ENCODE data around the gene R3HDM2.

Gene R3HDM2

DNA sequence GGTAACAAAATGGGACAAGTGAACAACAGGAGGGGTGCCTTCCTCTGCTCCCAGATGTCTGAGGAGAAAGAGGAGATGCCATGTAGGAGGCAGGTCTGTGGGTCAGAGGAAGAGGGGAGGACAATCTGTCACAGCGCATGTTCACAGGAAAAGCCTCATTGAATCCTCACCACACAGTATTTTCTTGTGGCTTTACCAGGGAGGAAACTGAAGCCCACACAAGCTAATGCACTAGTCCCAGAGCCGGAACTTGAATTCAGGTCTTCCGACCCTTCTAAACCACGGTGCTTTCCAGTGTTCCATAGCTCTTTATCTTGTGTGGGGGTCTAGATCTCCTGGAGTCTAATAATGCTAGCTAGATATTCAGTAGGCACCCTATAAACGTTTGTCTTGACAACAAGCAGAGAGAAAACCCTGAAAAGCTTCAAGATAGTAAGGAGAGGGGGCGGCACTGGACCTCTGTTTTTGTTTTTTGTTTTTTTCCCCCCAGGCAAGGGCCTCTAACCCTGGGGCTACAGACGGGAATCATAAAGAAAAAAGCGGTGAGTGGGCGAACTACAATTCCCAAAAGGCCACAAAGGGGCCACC, 201.7 kb downstream of the R3HDM2 start:
- DNase-seq (ENCODE audit: low read depth in 2 of 2) = no peak

DNA sequence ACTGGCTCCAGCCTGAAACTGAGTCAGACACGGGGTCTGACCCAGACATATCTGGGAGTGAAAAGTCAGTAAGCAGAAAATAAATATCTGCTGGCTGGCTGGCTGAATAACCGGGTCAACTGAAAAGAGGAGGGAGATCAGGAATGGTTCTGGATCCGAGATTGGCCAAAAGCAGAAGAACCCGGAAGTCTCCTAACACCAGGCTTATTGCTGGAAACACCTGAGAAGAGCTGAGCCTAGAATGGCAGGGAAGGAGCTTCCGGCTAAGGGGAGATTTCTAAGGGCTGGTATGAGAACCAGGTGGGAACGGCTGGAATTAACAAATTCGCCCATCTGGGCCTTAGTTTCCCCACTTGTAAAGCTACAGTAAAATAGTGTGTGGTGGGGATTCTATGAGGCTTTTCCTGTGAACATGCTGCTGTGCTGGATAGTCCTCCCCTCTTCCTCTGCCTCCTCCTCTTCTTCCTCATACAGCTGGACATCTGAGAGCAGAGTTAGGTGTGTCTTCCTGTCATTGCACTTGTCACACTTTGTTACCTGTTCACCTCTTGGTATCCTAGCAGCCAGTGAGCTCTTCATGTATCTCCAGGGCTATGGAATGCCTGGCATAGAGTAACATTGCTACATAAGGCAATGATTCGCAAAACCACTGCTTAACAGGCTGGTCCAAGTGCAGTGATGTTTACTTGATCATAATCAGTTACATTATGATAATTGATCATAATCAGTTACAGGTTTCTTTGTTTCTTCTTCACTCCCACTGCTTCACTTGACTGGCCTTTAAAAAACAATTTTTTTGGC, 203.3 kb downstream of the R3HDM2 start:
- no peak for DNase-seq (ENCODE audit: low read depth in 2 of 2)

DNA sequence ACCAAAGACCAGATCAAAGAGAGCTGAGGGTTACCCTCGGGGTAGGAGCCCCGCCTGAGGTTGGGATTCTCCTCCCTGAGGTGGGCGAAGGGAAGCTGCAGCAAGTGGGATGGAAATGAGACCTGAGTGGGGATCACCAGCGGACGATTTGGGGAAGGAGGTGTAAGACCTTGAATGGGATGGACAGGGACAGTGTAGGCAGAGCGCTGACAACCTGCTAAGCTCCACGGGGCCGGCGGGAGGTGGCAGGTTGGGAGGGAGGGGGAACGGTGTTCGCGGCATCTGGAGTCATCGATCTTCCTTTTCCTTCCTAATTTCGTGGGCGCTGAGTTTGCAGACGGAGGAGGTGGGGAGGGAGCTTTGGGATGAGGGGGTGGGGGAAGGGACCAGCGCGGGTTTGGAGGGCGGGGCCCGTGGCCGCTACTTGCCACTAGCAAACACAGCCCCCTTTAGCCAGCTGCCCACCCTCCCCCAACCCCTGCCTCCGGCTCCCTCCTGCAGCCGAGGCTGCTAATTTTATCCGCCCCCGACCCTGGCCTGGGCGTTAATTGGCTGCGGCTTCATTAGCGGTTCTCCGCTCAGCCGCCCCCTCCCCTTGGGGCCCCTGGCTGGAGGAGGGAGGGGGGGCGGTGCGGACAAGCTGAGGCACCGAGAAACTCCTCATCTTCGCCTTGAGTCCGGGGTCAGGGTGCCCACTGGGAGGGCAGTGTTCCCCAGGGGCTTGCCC, 204.1 kb downstream of the R3HDM2 start:
- DNase-seq (ENCODE audit: low read depth in 2 of 2) = no peak

DNA sequence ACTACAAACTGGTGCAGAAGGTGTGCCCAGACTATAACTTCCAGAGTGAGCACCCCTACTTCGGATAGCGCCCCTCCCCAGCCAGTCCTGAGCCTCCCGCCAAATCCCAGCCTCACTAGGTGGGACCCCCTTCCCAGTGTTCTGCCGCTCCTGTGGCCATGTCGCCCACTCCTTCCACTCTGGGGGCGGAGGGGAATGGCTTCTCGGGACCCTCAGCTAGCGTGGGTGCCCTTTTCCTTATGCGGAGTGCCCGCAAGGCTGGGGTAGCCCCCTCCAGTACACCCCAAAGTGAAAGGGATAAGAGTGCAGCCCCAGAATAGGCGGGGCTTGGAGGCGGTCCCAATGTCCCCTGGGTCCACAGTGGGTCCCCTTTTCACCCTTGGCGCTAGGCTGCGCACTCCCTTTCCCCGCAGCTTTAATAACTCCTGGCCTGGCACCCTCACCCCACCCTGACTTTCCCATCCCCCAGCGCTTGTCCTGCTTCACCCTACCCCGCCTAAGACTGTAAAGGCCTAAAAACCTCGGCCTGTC, 205.1 kb downstream of the R3HDM2 start:
- DNase-seq (ENCODE audit: low read depth in 2 of 2) = no peak

- DNase-seq (ENCODE audit: low read depth in 2 of 2) = peak in 1 of 2 donors; percentile 28
Observed at GRCh38 chr12:57224973-57225679, 205.7 kb downstream of the R3HDM2 start.

GRCh38 chr12:57224278-57224972, 206.4 kb downstream of the R3HDM2 start:
- DNase-seq (ENCODE audit: low read depth in 2 of 2) = no peak

DNA sequence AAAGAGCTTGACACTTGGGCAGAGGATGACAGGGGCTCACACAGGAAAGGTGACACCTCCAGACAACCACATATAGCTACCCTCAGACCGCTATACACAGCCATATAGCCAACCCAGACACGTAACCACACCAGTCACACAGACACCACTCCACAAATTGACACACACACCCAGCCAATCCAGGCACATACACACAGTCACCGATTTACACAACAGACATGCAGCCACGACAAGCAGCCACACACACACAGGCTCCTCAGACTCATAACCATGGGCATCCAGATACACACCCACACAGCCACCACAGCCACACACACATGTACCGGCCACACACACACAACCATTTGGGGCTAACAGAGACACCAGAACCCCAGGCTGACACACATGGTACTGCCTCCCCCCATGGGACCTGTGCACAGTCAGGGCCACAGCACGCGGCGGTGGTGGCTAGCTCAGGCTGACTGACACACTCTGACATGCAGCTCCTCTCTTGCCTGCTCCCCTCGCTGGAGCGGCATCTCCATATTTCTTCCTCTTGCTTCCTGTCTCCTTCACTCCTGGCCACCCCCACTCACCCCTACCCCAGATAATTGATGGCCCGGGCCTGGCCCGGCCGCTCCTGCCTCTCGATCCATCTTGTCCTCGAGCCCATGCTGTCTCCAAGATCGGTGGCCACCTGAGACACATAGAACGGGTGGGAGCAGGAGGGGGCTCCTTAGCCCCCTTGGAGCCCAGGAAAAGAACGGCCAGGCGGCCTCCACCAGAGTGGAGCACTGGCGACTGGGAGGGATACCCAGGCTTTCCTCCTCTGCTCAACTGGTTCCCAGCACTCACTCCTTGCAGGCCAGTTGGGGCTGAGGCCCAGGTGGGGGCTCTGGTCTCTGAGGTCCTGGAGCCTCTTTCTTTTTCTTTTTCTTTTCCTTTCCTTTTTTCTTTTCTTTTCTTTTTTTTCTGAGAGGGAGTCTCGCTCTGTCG, 207.4 kb downstream of the R3HDM2 start:
- DNase-seq (ENCODE audit: low read depth in 2 of 2) = peak in 1 of 2 donors; percentile 22

DNA sequence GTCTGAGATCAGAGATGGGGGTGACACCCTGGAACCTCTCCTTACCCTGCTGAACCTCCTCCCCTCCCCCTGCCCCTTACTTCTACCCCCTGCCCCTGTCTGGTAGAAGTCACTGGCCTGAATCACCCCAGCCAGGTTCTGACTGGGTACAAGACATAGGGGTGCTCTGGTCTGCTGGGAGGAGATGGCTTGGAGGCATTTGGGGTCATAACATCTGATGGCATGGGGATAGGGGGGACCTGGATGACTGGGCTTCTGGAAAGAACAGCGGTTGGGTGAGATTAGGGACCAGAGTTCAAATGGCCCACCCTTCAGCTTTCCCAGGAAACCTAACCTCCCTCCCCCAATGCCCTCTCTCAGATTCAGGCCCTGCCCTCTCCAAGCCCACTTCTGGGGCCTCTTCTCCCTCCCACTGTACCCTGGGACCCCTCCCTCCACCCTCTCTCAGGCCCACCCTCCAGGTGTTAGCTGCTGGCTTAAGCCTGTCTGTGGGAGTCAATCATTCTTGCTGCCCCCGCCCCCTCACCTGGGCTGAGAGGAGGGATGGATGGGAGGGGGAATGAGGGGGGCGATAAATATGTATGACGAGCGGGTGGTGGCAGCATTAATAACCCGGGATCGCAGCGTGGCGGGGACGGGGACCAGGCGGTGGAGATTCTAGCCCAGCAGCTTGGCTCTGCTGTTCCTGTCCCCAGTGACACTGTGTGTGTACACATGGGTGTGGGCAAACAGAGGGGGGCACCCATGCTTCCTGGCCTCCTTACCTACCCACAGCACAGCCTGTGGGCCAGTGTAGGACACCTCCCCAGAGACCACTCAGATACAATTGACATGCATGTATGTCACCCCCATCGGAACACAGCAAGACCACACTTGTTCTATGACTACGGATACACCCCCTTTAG, 208.3 kb downstream of the R3HDM2 start:
- DNase-seq (ENCODE audit: low read depth in 2 of 2) = no peak

DNA sequence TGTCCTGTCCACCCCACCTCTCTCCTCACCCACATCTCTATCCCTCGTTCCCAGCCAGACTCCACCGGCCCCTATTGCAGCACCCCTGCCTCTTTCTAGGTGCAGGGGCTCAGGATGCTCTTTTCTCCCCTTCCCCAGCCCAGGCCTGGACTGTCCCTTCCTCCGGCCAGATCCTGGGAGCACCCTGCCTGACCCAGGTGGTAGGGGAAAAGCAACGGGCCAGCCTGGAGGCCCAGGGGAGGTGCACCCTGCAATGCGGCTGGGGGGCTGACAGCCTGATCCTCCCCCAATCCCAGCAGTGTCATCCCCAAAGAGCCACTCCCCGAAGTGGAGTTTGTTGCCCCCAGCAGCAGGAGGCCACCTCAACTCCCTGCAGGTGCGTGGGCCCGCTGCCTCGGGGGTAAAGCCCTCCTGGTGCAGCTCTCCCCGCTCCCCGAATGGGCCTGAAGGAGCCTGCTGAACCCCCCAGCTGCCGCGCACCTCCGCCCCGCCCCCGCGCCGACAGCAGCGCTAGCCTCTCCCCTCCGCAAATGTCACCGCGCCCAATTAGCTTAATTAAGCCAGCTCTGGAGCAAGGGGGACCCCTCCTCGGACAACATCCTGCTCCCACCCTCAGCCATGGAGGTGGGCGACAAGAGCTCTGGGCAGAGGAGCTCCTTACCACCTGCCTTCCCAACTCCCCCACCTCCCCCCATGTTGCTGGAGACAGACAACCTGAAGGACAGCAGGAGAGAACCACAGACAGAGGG, 209.5 kb downstream of the R3HDM2 start:
- DNase-seq (ENCODE audit: low read depth in 2 of 2) = no peak

GRCh38 chr12:57220770-57221168, 210.1 kb downstream of the R3HDM2 start:
- DNase-seq (ENCODE audit: low read depth in 2 of 2) = no peak

- DNase-seq (ENCODE audit: low read depth in 2 of 2) = no peak
Observed at GRCh38 chr12:57219993-57220754, 210.7 kb downstream of the R3HDM2 start.

GRCh38 chr12:57219205-57219992, 211.4 kb downstream of the R3HDM2 start:
- no peak for DNase-seq (ENCODE audit: low read depth in 2 of 2)

DNA sequence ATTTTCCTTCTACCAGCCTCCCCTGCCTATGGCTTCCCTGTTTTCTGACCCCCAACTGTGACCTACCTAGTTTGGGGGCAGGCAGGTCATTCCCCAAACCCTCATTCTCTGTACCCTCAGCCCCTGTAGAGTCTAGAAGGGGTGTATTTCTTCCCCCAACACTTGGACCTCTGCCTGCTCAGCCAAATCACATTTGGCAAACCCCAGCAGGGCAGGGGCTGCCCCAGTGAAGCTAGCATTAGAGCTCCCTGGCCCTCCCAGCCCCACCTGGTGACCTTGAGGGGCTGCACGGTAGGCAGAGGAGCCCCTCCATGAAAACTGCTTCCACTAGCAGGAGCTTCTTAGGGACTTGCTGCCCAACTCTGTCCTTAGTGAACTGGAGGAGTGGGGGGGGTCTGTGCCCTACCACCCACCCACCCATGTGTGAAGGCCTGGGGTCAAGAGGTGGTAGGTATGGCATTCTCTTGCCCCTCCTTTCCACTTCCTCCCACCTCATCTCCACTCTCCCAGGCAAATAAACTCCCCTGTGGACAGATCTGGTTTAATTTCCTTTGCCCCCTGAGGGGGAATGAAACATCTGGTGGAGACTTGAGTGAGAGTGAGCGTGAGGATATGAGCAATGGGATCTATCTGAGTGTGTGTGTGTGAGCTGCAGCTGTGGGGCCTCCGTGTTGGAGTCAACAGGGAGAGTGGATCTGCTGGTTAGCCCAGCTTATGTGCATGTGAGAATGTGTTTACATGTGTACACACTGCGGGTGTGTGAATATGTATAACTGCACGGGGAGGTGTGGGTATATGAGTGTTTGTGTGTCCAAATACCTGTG, 212.6 kb downstream of the R3HDM2 start:
- no peak for DNase-seq (ENCODE audit: low read depth in 2 of 2)

GRCh38 chr12:57216921-57217879, 213.6 kb downstream of the R3HDM2 start:
- DNase-seq (ENCODE audit: low read depth in 2 of 2) = no peak

Data from activated CD8-positive, alpha-beta memory T cell treated with anti-CD3 and anti-CD28 coated beads for 4 hours (primary cell).